B cell (primary cell): Measurements from ENCODE around the gene JMJD6. TPM values are rescaled to one million over a fixed set of nuclear protein-coding genes. Genes with fewer than 3 reads are reported as not detected.
"Not testable (repeated sequence)": the region's sequence is repeated elsewhere in the genome, so short reads cannot be mapped to it uniquely, and the experiment has no call there.

Experiments
- ATAC-seq: fragments of 200-7000 bp; cut with Tn5 transposase; one replicate; pipeline ENCODE4 v1.10.0; 2021; ENCODE audit warnings: low read depth, mild to moderate bottlenecking, moderate number of reproducible peaks, moderate library complexity
- CTCF ChIA-PET: fragments of 350-600 bp; sonication (Branson Sonifier 250); formaldehyde crosslinking; loops from one replicate; lab custom pipeline; 2021; ENCODE audit warnings: antibody characterized with exemption, inconsistent platforms; lab: Charles Lee
- POLR2A ChIA-PET: fragments of 350-600 bp; sonication (Branson Sonifier 250); formaldehyde crosslinking; loops from one replicate; lab custom pipeline; 2021; ENCODE audit warnings: antibody characterized with exemption; lab: Charles Lee
- DNase-seq: peaks from one replicate; pipeline ENCODE4 v3.0.0; 2013
- H2AFZ ChIP-seq: 2 replicates; pipeline ENCODE4 v1.6.1; 2012; ENCODE audit warnings: mild to moderate bottlenecking, low read depth, low read length; ENCODE audit not compliant: insufficient read depth, poor library complexity, severe bottlenecking
- H3K27ac ChIP-seq, 2 donors: 1 replicate in 1 of 2; 2 replicates in 1 of 2; pipeline ENCODE4 v1.5.1; 2012 to 2013; ENCODE audit warnings: low read length in 2 of 2, mild to moderate bottlenecking in 2 of 2, moderate library complexity in 1 of 2
- H3K27me3 ChIP-seq, 4 experiments: fragments of 200-600 bp in 1 of 4; sonication (generic) in 1 of 4; replicated peaks in 1 of 4; 1 replicate in 2 of 4; 2 replicates in 2 of 4; pipeline versions ENCODE4 v1.6.1 to v1.7.0; 2013 to 2016; ENCODE audit warnings: low read length in 3 of 4, mild to moderate bottlenecking in 2 of 4, mixed read lengths in 1 of 4, moderate library complexity in 1 of 4; ENCODE audit not compliant: insufficient read depth in 4 of 4, control insufficient read depth in 3 of 4; ENCODE audit errors: control extremely low read depth in 1 of 4
- H3K36me3 ChIP-seq, 2 experiments: replicated peaks in 1 of 2; 1 replicate in 1 of 2; 2 replicates in 1 of 2; pipeline versions ENCODE4 v1.6.1 to v1.7.1; 2013; ENCODE audit warnings: low read length in 1 of 2; ENCODE audit not compliant: insufficient read depth in 2 of 2, control insufficient read depth in 1 of 2; ENCODE audit errors: control extremely low read depth in 1 of 2, extremely low read depth in 1 of 2
- H3K4me1 ChIP-seq, 2 donors: fragments of 200-600 bp in 1 of 2; sonication (generic) in 1 of 2; 1 replicate in 1 of 2; 2 replicates in 1 of 2; pipeline versions ENCODE4 v1.5.1 to v1.6.1; 2013 to 2017; ENCODE audit warnings: low read length in 2 of 2; ENCODE audit not compliant: control insufficient read depth in 2 of 2, insufficient read depth in 2 of 2
- H3K4me2 ChIP-seq: replicated peaks from 2 replicates; pipeline ENCODE3; 2012; ENCODE audit warnings: mild to moderate bottlenecking, low read depth, low read length; ENCODE audit not compliant: poor library complexity, severe bottlenecking
- H3K4me3 ChIP-seq, 5 experiments: fragments of 200-600 bp in 1 of 5; sonication (generic) in 1 of 5; 1 replicate in 3 of 5; 2 replicates in 2 of 5; pipeline versions ENCODE4 v1.5.1 to v1.7.0; 2011 to 2016; ENCODE audit warnings: low read length in 4 of 5, mild to moderate bottlenecking in 4 of 5, low read depth in 2 of 5, control low read depth in 1 of 5, moderate library complexity in 1 of 5; ENCODE audit not compliant: insufficient read depth in 1 of 5; ENCODE audit errors: control extremely low read depth in 1 of 5, extremely low read depth in 1 of 5
- H3K79me2 ChIP-seq: fragments of 200-600 bp; sonication (generic); one replicate; pipeline ENCODE4 v1.6.0; 2016; ENCODE audit warnings: low read length; ENCODE audit not compliant: control insufficient read depth, insufficient read depth
- H3K9ac ChIP-seq: fragments of 200-600 bp; sonication (generic); 2 replicates; pipeline ENCODE4 v1.6.1; 2017; ENCODE audit warnings: mild to moderate bottlenecking, low read length, moderate library complexity
- H3K9me3 ChIP-seq, 3 donors: one replicate each; pipeline versions ENCODE4 v1.6.1 to v1.7.1; 2013; ENCODE audit warnings: low read length in 2 of 3; ENCODE audit not compliant: control insufficient read depth in 2 of 3, insufficient read depth in 1 of 3; ENCODE audit errors: control extremely low read depth in 1 of 3
- H4K20me1 ChIP-seq: 2 replicates; pipeline ENCODE4 v1.6.0; 2012; ENCODE audit warnings: mild to moderate bottlenecking, low read length; ENCODE audit not compliant: insufficient read depth, control insufficient read depth, poor library complexity, severe bottlenecking
- H3K27ac Mint-ChIP-seq: one replicate; pipeline ENCODE4 v1.8.0; 2021; ENCODE audit warnings: mixed read lengths
- H3K27me3 Mint-ChIP-seq: one replicate; pipeline ENCODE4 v1.8.0; 2021; ENCODE audit warnings: mixed read lengths
- H3K4me1 Mint-ChIP-seq: one replicate; pipeline ENCODE4 v1.8.0; 2021; ENCODE audit warnings: mixed read lengths
- H3K4me3 Mint-ChIP-seq: one replicate; pipeline ENCODE4 v1.8.0; 2021; ENCODE audit warnings: mixed read lengths
- H3K9me3 Mint-ChIP-seq: one replicate; pipeline ENCODE4 v1.8.0; 2022; ENCODE audit warnings: mixed read lengths; ENCODE audit not compliant: insufficient read depth
- CTCF ChIP-seq: fragments of 200-600 bp; IDR thresholded peaks from one replicate; pipeline ENCODE4 v1.8.0; 2022; ENCODE audit warnings: antibody characterized with exemption, mild to moderate bottlenecking
- EZH2 ChIP-seq: IDR thresholded peaks from 2 replicates; pipeline ENCODE4 v1.6.1; 2012; ENCODE audit warnings: borderline replicate concordance, low read depth, mild to moderate bottlenecking, moderate library complexity, low read length; ENCODE audit not compliant: insufficient read depth, poor library complexity, severe bottlenecking
- WGBS: methylation state at CpG from one replicate; pipeline ENCODE4 v1.1.5; 2013; ENCODE audit warnings: missing lambda C conversion rate; ENCODE audit not compliant: insufficient coverage; 5-methylcytosine and 5-hydroxymethylcytosine counted together
- intact Hi-C: fragments of 100-400 bp; cut with micrococcal nuclease; formaldehyde crosslinking; loops from one replicate; pipeline ENCODE4 v1.10.0; 2022
- polyA plus RNA-seq: library from polyadenylated mRNA; depleted of rRNA; stranded (reverse); fragments of >200 nt; gene quantifications from 2 replicates; pipeline ENCODE4 v1.2.3, GENCODE V29; 2012
- total RNA-seq, 2 donors: library from RNA; stranded (reverse); fragments of 120-200 nt in 1 of 2; gene quantifications; 1 replicate in 1 of 2; 2 replicates in 1 of 2; pipeline versions ENCODE4 v1.2.3 to v1.2.4, GENCODE V29; 2013 to 2022

The JMJD6 gene
- total and polyA plus RNA-seq, 2 donors (not counting 1 experiment from before 2014, with no cell fraction given): 38.2 to 45.0 TPM

GRCh38 chr17:76740329-76741118 lies 14.1 kb upstream of the JMJD6 start:
- no CpG with 5 or more reads among the region's 5 CpGs for WGBS
- ChIA-PET POLR2A (interaction anchor here (0.8 kb wide), 1 partner anchor 386 kb away, joined by 11 read pairs; no protein-coding TSS in a partner anchor), CTCF (interaction anchor here (1.2 kb wide), 1 partner anchor 27 kb away, joined by 3 read pairs; no protein-coding TSS in a partner anchor)
- peaks cover 13 to 31% of the 10 kb centered on the region in 2 experiments for H3K36me3 ChIP-seq
- TF ChIP-seq CTCF (no peak), EZH2 (no peak)
- Mint-ChIP-seq H3K4me3 (no peak overlapping the region), H3K27ac (no peak overlapping the region), H3K27me3 (no peaks in the 10 kb centered on the region), H3K9me3 (no peaks in the 10 kb centered on the region), H3K4me1 (peaks cover 22% of the 10 kb centered on the region)
- peaks cover 8% of the 10 kb centered on the region for H4K20me1 ChIP-seq
- intact Hi-C loops: no loop called here
- H3K4me2 ChIP-seq: no peak overlapping the region
- H3K27ac ChIP-seq: no peak overlapping the region
- ATAC-seq (no peak), DNase-seq (no peak)
- no peak overlapping the region for H3K9ac ChIP-seq
- H3K4me3 ChIP-seq: no peak overlapping the region
- H2AFZ ChIP-seq: no peak overlapping the region
- peaks cover 47% of the 10 kb centered on the region for H3K79me2 ChIP-seq
- no peaks in the 10 kb centered on the region for H3K9me3 ChIP-seq
- peaks cover 14 to 16% of the 10 kb centered on the region in 2 donors for H3K4me1 ChIP-seq
- H3K27me3 ChIP-seq: no peaks in the 10 kb centered on the region

GRCh38 chr17:76739568-76740115 lies 13.2 kb upstream of the JMJD6 start:
- CTCF ChIA-PET: interaction anchor here (0.7 to 4.3 kb wide), 4 partner anchors 12 to 1969 kb away, joined by 3 to 29 read pairs (median 3); partner anchors contain the start of genes JMJD6, METTL23 and MGAT5B
- not testable (repeated sequence) for ATAC-seq, H3K4me3 Mint-ChIP-seq, H3K9me3 ChIP-seq, DNase-seq, H3K27ac Mint-ChIP-seq, H4K20me1 ChIP-seq, H2AFZ ChIP-seq, H3K9me3 Mint-ChIP-seq, H3K27me3 Mint-ChIP-seq, H3K4me2 ChIP-seq, H3K9ac ChIP-seq, H3K27me3 ChIP-seq, H3K4me3 ChIP-seq, H3K27ac ChIP-seq
- POLR2A ChIA-PET: interaction anchor here (0.5 to 5.6 kb wide), 2 partner anchors 13 to 33 kb away, joined by 4 to 75 read pairs; partner anchors contain the start of genes JMJD6 and METTL23
- H3K4me1 Mint-ChIP-seq: peaks cover 30% of the 10 kb centered on the region
- WGBS: 100% methylated on average over 4 of the region's 17 CpGs
- intact Hi-C loops: loop anchor here (5.0 kb wide), 3 partner anchors 403 to 1222 kb away; partner anchors contain the start of genes CASKIN2, SEC14L1, TNRC6C and TSEN54
- Histone ChIP-seq H3K79me2 (peaks cover 55% of the 10 kb centered on the region), H3K4me1 (peaks cover 23% of the 10 kb centered on the region in 2 donors), H3K36me3 (peaks cover 4 to 30% of the 10 kb centered on the region in 2 experiments)
